Measurements from ENCODE around the gene RANBP3L.
"Not testable (repeated sequence)": the region's sequence is repeated elsewhere in the genome, so short reads cannot be mapped to it uniquely, and the experiment has no call there.

Gene RANBP3L, protein sequence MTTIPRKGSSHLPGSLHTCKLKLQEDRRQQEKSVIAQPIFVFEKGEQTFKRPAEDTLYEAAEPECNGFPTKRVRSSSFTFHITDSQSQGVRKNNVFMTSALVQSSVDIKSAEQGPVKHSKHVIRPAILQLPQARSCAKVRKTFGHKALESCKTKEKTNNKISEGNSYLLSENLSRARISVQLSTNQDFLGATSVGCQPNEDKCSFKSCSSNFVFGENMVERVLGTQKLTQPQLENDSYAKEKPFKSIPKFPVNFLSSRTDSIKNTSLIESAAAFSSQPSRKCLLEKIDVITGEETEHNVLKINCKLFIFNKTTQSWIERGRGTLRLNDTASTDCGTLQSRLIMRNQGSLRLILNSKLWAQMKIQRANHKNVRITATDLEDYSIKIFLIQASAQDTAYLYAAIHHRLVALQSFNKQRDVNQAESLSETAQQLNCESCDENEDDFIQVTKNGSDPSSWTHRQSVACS

GRCh38 chr5:36301858-36302603 is at the start of gene RANBP3L:
Gene RANBP3L, minus strand, starts transcription at chr5:36301902. Its CDS starts 486 bp downstream, at chr5:36301416.
- in situ Hi-C loops (cut with MboI; ENCODE audit: low pct_unique_long_range_greater_than_20kb, low sequenced_read_pairs, unreplicated experiment), result no loop called here
- TF ChIP-seq CTCF (IDR thresholded peaks at IDR 0.05; ENCODE audit: extremely low read depth, insufficient read depth, missing control alignments), result no peak
- no peak for DNase-seq (ENCODE audit: low spot score)

- no peak for TF ChIP-seq CTCF (IDR thresholded peaks at IDR 0.05; ENCODE audit: extremely low read depth, insufficient read depth, missing control alignments)
- no peak for DNase-seq (ENCODE audit: low spot score)
- in situ Hi-C loops (cut with MboI; ENCODE audit: low pct_unique_long_range_greater_than_20kb, low sequenced_read_pairs, unreplicated experiment), result no loop called here
Measured at GRCh38 chr5:36346896-36347690, 45.4 kb upstream of the RANBP3L start.

GRCh38 chr5:36344899-36345298 is 43.2 kb upstream of the RANBP3L start:
- no peak for TF ChIP-seq CTCF (IDR thresholded peaks at IDR 0.05; ENCODE audit: extremely low read depth, insufficient read depth, missing control alignments)
- in situ Hi-C loops (cut with MboI; ENCODE audit: low pct_unique_long_range_greater_than_20kb, low sequenced_read_pairs, unreplicated experiment), result no loop called here
- no peak for DNase-seq (ENCODE audit: low spot score)

DNA sequence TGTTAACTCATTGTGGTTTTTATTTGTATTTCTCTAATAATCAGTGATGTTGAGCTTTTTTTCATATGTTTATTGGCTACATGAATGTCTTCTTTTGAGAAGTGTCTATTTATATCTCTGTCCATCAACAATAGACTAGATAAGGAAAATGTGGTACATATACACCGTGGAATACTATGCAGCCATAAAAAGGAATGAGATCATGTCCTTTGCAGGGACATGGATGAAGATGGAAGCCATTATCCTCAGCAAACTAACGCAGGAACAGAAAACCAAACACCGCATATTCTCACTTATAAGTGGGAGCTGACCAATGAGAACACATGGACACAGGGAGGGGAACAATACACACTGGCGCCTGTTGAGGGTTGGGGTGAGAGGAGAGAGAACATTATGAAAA is 40.0 kb upstream of the RANBP3L start:
- in situ Hi-C loops (cut with MboI; ENCODE audit: low pct_unique_long_range_greater_than_20kb, low sequenced_read_pairs, unreplicated experiment); DNase-seq (ENCODE audit: low spot score): not testable (repeated sequence)

GRCh38 chr5:36337597-36337996 is 35.9 kb upstream of the RANBP3L start:
- TF ChIP-seq CTCF (IDR thresholded peaks at IDR 0.05; ENCODE audit: extremely low read depth, insufficient read depth, missing control alignments), result no peak
- in situ Hi-C loops (cut with MboI; ENCODE audit: low pct_unique_long_range_greater_than_20kb, low sequenced_read_pairs, unreplicated experiment), result no loop called here
- no peak for DNase-seq (ENCODE audit: low spot score)

GRCh38 chr5:36334315-36334714 is 32.6 kb upstream of the RANBP3L start:
- no peak for TF ChIP-seq CTCF (IDR thresholded peaks at IDR 0.05; ENCODE audit: extremely low read depth, insufficient read depth, missing control alignments)
- in situ Hi-C loops (cut with MboI; ENCODE audit: low pct_unique_long_range_greater_than_20kb, low sequenced_read_pairs, unreplicated experiment), result no loop called here
- DNase-seq (ENCODE audit: low spot score), result no peak

DNA sequence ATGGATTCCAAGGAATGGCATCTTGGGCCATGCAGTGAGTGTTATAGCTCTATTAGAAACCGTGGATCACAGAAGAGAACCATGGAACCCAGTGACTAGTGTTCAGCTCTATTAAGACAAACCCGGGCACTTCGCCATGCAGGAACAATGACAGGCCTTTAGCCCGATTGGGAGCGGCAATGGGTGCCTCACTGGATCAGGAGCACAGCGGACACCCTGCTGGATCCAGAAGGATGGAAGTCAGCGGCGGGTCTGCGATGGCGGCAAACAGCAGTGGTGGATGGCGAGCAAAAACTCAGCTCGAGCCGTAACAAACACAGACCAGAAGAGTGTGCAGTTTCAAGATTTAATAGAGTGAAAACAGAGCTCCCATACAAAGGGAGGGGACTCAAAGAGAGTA is 31.0 kb upstream of the RANBP3L start:
- in situ Hi-C loops (cut with MboI; ENCODE audit: low pct_unique_long_range_greater_than_20kb, low sequenced_read_pairs, unreplicated experiment); DNase-seq (ENCODE audit: low spot score): not testable (repeated sequence)
